AG09319 (cell line): ENCODE measurements around the gene TPRN.

Experiments
- DNase-seq: peaks from one replicate; pipeline ENCODE4 v3.0.0-alpha.2; 2010; ENCODE audit warnings: low read depth; ENCODE audit errors: extremely low read depth
- CTCF ChIP-seq: IDR thresholded peaks from 2 replicates; pipeline ENCODE4 v1.5.1; 2011; ENCODE audit warnings: low read depth, mild to moderate bottlenecking, inconsistent platforms, low read length, moderate library complexity

Gene TPRN

DNA sequence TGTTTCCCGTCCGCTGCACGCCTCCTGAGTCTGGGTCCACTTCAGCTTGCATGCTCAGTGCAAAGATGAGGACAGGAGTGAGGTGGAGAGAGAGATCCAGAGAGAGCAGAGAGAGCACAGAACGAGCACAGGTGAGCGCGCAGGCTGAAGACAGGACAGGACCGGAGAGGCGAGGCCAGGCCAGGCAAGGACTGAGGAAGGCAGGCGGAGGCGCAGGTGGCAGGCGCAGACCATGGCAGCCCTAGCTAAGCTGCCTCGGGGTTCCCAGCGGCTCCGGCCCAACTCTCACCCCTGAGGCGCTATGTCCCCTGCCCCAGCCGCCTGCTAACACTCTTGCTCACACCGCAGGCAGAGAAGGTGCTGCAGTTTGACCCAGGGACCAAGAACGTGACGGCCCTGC, 51.9 kb downstream of the TPRN start:
- DNase-seq, result no peak

DNA sequence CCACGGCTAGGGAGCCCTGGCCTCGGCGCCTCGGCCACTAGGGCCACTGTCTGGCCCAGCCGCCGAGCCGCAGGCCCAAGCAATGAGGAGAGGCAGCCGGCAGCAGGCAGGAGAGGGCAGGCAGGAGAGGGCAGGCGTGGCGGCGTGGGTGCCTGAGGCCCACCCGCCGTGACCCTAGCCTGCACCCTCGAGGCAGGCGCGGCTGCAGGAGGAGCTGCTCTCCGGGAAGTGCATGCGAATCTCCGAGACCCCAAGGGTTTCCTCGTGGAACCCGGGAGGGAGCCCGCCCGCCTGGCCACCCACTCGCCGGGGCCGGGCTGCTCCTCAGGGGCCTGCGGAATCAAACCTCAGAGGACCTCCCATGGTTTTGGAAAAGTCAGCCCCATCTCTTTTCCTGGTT, 52.3 kb downstream of the TPRN start:
- no peak for TF ChIP-seq CTCF

More for the DNA sequence above, 51.9 kb downstream of the TPRN start:
- TF ChIP-seq CTCF, result no peak

GRCh38 chr9:137147793-137148160, 52.8 kb downstream of the TPRN start:
- DNase-seq, result no peak
- TF ChIP-seq CTCF, result no peak

More for the DNA sequence above, 52.3 kb downstream of the TPRN start:
- no peak for DNase-seq

DNA sequence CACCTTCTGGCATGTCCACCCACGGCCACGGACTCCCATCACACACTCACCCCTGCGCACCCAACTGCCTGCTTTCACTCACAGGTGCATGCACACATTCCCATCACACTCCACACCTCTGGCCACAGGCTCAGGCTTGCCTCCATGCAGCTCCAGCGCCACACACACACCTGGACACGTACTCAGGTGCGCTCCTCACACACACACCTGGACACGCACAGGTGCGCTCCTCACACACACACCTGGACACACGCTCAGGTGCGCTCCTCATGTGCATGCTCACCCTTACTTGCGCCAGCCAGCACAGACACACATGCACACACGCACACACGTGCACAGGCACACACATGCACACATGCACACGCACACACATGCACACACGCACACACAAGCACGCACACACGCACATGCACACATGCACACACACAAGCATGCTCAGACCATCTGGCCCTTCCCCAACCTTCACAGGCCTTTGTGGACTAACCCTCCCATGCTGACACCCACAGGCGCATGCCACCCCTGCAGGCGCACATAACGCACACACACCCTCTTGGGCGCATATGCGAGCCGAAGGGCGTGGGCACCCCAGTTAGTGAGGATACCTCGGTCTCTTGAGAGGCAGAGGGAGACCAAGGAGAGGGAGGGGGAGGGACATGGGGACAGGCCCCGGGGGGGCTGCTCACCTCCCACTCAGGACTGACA, 53.3 kb downstream of the TPRN start:
- TF ChIP-seq CTCF, result no peak
- DNase-seq, result no peak

- DNase-seq, result no peak
Measured at GRCh38 chr9:137146527-137146918, 54.0 kb downstream of the TPRN start.

GRCh38 chr9:137145731-137146526, 54.6 kb downstream of the TPRN start:
- TF ChIP-seq CTCF, result no peak
- DNase-seq, result no peak

More at GRCh38 chr9:137146527-137146918, 54.0 kb downstream of the TPRN start:
- no peak for TF ChIP-seq CTCF

GRCh38 chr9:137143459-137143858, 57.1 kb downstream of the TPRN start:
- DNase-seq, result no peak
- TF ChIP-seq CTCF, result no peak
